IPS-NIHi11 (cell line): ENCODE measurements around the gene AFF1.
A peak's percentile ranks its signal among the peaks of the same experiment; 100 is the strongest.

ENCODE experiments used
- DNase-seq: peaks from one replicate; pipeline ENCODE4 v3.0.0; 2012; ENCODE audit warnings: mixed read lengths, low spot score

Gene AFF1

DNA sequence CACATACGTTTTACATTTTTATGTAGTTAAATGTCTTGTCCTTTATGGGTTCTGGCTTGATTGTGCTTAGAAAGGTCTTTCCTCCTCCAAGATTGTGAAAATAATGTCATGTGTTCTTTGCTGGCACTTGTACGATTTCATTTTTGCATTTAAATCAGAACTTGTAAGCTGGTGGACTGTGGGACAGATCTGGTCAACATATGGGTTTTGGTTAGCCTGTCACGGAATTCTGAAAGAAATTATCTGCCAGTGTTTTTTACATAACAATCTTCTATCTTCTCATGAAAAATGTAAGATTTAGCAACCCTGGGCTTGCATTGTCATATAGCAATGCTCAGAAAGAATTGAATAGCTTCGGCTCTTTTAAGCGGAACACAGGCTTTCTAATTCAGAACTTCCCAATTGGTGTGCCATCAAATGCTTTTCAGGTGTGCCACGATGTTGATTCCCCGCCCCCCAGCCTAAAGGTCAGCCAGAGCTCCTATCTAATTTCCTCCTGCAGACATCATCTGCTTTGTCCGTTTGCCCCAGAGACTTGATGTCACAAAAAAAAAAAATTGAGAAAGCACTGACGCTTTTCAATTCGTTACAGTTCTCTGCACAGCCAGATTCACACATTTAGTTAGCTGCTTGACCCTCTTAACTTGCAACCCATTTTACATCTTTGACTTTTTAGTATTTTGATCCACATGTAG lies 16.2 kb downstream of the AFF1 start:
- DNase-seq: no peak

DNA sequence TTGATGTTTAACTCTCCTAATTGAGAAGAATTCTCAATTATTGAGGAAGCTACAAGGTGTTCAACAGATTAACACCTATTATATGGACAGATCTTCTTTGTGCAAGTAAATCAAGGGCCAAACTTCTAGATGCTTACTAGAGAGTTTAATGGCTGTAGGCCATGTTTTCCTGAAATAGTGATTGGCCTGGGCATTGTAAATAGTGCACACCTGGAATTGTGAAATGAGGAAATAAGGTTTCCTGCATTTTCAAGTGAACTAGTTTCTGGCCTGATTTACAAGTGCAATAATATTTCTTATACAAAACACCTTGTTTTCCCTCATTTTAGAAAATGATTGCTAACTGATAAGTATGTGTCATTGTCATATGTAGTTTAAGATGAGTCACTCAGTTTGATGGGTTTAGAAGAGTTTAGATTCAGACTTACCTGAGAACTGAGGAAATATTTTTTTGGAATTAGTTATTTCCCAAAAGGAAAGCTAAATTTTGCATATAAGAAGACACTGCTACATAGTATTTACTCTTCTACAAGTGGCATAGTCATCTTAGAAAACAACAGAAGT lies 21.2 kb downstream of the AFF1 start:
- DNase-seq: no peak

GRCh38 chr4:86957215-86957614 lies 22.4 kb downstream of the AFF1 start:
- no peak for DNase-seq

- peak; percentile 59 for DNase-seq
These were observed 25.0 kb downstream of the AFF1 start for GRCh38 chr4:86959588-86960500.

DNA sequence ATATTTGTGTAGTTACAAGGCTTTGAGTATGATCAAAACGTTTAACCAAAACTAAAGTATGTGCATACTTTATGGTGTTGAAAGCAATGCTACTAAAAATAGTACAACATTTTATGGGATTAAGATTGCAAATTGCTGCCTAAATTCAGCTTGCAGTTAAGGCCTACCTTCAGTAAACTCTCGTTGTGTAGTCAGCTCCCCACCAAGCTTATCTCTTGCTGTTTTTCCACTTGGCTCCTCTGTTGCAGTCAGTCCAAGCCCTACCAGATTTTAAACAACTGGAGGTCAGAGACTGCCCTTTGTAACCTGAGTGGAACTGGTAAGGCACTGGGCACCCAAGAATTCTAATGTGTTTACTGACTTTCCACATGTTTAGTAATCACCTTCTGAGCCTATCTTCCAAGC lies 25.7 kb downstream of the AFF1 start:
- DNase-seq: no peak

- DNase-seq: no peak
These were observed 26.3 kb downstream of the AFF1 start for GRCh38 chr4:86961116-86961515.

DNA sequence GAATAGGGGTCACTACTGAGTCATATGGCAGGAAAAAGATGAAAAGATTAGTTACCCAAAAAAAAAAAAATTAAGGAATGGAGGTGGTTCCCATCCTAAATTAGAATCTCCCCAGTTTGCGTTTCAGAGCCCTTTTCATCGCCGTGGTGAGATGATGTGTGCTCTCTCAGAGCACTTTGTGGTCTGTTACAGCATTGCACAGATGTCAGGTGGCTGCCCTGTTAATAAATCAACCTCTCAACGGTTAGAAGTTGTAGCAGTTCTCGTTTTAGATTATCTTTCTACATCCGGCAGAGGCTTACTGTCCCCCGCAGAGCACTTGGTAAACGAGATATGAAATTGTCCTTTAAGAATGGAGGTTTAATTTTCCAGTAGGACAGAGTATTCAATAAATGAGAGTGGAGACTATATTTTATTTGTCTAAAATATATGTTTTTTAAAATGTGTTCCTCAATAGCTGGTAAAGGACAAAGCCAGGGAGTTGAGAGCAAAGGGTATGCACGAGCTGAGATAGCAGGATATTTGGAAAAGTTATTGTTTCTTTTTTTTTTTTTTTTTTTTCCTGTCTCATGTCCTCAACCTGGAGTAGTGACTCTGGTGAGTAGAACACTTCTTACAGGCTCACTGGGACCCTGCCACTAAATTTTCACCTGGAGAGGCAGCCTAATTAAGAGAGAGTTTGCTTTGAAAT lies 26.9 kb downstream of the AFF1 start:
- DNase-seq: no peak

DNA sequence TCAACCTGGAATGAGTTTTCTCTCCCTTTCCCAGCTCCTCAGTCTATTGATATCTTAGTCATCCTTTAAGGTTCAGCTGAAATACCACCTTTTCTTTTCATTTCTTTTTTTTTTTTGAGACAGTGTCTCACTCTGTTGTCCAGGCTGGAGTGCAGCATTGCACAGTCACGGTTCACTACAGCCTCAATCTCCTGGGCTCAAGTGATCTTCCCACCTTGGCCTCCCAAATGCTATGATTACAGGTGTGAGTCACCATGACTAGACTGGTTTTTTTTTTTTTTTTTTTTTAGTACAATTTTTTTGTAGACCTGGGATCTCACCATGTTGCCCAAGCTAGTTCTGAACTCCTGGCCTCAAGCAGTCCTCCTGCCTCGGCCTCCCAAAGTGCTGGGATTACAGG lies 28.9 kb downstream of the AFF1 start:
- DNase-seq: no peak

GRCh38 chr4:86965019-86965976 lies 30.5 kb downstream of the AFF1 start:
- peak; percentile 23 for DNase-seq

GRCh38 chr4:86967073-86967472 lies 32.3 kb downstream of the AFF1 start:
- DNase-seq: no peak

DNA sequence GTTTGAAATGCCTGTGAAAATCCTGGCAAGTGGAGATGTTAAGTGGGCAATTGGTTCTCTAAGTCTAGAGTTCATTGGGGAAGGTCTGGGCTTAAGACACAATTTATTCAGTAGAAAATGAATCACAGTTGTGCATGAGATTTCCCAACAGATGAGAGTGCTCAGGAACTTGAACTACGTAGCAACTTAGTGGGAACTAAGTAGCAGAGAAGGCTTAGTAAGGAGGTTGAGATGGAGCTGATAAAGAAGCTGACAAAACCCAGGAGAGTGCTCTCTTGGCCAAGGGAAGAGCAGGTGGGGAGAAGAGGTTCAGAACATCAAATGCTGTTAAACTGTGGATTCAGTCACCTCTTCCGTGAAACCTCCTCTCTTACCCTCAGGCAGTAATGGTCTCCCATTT lies 33.0 kb downstream of the AFF1 start:
- no peak for DNase-seq

GRCh38 chr4:86968547-86968946 lies 33.7 kb downstream of the AFF1 start:
- DNase-seq: no peak

DNA sequence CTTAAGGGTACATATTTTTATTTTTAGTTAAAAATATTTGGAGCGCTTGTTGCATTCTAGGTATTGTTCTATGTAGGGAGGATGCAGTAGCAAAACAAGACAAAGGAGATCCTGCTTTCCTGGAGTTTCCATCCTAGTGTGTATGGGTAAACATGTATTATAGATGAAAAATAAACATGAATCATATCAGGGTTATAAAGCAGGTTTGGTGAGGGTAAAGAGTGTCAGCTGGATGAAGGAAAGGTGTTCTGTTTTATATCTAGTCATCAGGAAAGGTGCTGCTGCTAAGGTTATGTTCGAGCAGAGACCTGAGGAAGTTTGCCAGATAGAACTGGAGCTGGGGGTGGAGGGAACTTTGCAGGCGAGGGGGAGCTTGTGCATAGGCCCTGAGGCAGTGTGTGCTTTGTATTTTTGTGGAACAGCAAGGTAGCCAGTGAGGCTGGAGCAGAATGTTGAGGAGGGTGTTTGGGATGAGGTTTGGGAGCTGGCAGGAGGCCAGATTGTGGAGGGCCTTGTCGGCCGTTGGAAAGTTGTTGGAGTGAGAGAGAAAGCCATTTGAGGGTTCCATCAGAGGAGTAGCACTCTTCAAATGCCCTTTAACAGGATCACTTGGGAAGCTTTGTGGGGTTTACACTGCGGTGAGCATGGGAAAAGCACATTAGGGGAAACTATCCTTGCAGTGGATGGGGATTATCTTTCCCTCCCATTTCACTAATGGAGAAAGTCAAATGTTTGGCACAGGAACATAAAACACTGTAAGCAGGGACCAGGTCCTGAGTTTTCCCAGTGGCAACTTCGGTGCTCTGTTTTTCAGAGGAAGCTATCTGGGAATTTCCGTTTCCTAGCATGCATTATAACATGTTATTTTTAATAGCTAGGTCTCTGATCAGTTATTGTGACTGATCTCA lies 35.9 kb downstream of the AFF1 start:
- no peak for DNase-seq

- no peak for DNase-seq
These were observed 36.5 kb downstream of the AFF1 start for GRCh38 chr4:86971355-86971683.

DNA sequence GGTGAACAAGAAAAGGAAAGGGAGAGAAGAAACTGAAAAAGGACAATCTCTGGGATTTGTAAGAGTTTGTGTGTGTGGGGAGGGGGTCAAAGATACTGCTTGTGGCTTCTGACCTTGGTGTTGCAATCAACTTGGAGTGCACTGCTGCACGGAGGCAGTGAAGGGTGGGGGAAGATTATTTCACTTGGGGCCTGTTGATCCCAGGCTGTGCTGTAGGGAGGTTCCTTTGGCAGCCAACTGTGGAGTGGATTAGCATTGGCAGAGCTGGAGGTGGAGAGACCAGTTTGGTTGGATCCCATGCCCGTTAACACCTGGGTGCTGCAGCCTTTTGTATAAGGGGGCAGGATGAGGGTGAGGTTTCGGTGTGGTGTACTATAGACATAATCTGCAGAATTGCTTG lies 38.2 kb downstream of the AFF1 start:
- peak; percentile 65 for DNase-seq

- DNase-seq: no peak
These were observed 38.9 kb downstream of the AFF1 start for GRCh38 chr4:86973668-86974067.

DNA sequence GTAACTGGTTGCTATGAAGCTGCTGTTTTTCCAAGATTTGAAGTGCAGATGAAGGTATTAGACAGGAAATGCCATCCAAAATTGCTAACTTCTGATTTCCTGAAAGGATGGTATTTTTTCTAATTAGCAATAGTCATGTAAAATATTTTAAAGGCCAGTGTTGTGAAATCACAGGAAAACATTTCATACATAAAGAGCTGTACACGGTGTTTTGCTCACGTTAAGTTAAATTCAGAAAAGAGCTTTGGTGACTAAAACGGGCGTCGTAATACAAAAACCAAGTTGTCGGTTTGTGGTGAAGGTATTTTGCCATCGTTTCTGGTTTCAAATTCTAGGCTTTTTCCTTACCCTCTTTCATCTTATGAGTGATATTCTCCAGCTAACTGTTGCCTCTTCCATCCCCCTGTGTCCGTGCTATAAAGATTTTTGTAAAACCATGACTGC lies 39.8 kb downstream of the AFF1 start:
- DNase-seq: no peak

DNA sequence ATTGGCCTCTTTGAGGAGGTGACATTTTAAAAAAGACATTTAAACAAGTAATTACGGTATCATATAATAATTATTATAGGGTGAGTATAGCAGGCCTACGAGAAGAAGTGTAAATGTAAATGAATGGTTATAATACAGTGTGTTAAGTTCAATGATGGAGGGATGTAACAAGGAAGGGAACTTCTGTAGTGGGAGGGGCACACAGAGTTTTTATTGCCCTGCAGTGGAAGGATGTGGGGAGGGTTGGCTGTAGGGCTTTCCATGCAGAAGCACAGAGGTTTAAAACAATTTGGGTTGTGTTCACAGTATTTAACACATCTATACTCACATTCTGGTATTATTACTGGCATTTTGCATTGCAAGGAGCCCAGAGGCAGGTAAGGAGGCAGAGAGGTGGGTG lies 41.1 kb downstream of the AFF1 start:
- no peak for DNase-seq

- DNase-seq: no peak
These were observed 42.1 kb downstream of the AFF1 start for GRCh38 chr4:86976801-86977485.
